Ishikawa (cell line): ENCODE data around the gene DIP2B.

Experiments used
- CEBPB ChIP-seq: IDR thresholded peaks from 2 replicates; pipeline ENCODE4 v1.6.1; 2012
- CREB1 ChIP-seq: IDR thresholded peaks from 2 replicates; pipeline ENCODE4 v1.6.1; 2012; ENCODE audit warnings: low read depth
- EGR1 ChIP-seq: IDR thresholded peaks from 2 replicates; pipeline ENCODE4 v1.6.1; 2012
- EP300 ChIP-seq: IDR thresholded peaks from 2 replicates; pipeline ENCODE4 v1.6.1; 2012; ENCODE audit warnings: borderline replicate concordance
- FOXM1 ChIP-seq: IDR thresholded peaks from 2 replicates; pipeline ENCODE4 v1.6.1; 2012; ENCODE audit warnings: low read depth, borderline replicate concordance
- NFIC ChIP-seq: IDR thresholded peaks from 2 replicates; pipeline ENCODE4 v1.6.1; 2012
- RAD21 ChIP-seq: IDR thresholded peaks from 2 replicates; pipeline ENCODE4 v1.6.1; 2012; ENCODE audit warnings: low read depth
- TAF1 ChIP-seq: IDR thresholded peaks from 2 replicates; pipeline ENCODE4 v1.6.1; 2012; ENCODE audit warnings: low read depth, mild to moderate bottlenecking
- TCF12 ChIP-seq: IDR thresholded peaks from 2 replicates; pipeline ENCODE4 v1.6.1; 2012; ENCODE audit warnings: low read depth
- TEAD4 ChIP-seq: IDR thresholded peaks from 2 replicates; pipeline ENCODE4 v1.6.1; 2012
- YY1 ChIP-seq: IDR thresholded peaks from 2 replicates; pipeline ENCODE4 v1.6.1; 2012; ENCODE audit warnings: low read depth
- ZBTB7A ChIP-seq: IDR thresholded peaks from 2 replicates; pipeline ENCODE4 v1.6.1; 2012; ENCODE audit warnings: low read depth
- TF ChIP-seq, protein P1 (sequence below): IDR thresholded peaks from 2 replicates; pipeline ENCODE4 v1.6.1; 2012; ENCODE audit warnings: low read depth, mild to moderate bottlenecking
- TF ChIP-seq, protein P2 (sequence below): IDR thresholded peaks from 2 replicates; pipeline ENCODE4 v1.6.1; 2012

DNA sequence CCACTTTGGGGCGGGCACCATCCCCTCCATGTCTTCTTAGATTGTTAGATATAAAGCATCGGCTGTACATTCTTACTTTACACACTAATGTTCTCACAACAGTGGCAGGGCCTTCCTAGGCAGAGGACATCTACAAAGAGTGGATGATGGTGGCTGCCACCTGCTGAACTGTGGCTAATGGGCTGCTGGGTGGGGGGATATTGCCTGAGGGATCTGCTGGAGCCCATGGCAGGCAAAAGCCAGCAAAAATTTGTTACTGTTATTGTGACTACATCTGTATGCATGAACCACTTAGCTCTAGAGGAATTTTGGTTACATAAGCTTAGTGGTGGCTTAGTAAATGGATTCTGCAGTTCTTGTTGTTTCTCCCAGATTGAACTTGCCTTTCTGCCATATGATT, 52.6 kb downstream of the DIP2B start:
- TF ChIP-seq RAD21 (no peak), EGR1 (no peak), TEAD4 (no peak), EP300 (no peak), CEBPB (no peak), TCF12 (no peak), TAF1 (no peak), CREB1 (no peak), FOXM1 (no peak), ZBTB7A (no peak), NFIC (no peak), YY1 (no peak)
- TF ChIP-seq, protein P1, sequence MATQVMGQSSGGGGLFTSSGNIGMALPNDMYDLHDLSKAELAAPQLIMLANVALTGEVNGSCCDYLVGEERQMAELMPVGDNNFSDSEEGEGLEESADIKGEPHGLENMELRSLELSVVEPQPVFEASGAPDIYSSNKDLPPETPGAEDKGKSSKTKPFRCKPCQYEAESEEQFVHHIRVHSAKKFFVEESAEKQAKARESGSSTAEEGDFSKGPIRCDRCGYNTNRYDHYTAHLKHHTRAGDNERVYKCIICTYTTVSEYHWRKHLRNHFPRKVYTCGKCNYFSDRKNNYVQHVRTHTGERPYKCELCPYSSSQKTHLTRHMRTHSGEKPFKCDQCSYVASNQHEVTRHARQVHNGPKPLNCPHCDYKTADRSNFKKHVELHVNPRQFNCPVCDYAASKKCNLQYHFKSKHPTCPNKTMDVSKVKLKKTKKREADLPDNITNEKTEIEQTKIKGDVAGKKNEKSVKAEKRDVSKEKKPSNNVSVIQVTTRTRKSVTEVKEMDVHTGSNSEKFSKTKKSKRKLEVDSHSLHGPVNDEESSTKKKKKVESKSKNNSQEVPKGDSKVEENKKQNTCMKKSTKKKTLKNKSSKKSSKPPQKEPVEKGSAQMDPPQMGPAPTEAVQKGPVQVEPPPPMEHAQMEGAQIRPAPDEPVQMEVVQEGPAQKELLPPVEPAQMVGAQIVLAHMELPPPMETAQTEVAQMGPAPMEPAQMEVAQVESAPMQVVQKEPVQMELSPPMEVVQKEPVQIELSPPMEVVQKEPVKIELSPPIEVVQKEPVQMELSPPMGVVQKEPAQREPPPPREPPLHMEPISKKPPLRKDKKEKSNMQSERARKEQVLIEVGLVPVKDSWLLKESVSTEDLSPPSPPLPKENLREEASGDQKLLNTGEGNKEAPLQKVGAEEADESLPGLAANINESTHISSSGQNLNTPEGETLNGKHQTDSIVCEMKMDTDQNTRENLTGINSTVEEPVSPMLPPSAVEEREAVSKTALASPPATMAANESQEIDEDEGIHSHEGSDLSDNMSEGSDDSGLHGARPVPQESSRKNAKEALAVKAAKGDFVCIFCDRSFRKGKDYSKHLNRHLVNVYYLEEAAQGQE = no peak
- TF ChIP-seq, protein P2, sequence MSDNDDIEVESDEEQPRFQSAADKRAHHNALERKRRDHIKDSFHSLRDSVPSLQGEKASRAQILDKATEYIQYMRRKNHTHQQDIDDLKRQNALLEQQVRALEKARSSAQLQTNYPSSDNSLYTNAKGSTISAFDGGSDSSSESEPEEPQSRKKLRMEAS = no peak
